ENCODE data around the gene RPLP1.

Gene RPLP1

GRCh38 chr15:69499521-69500211 is 47.0 kb downstream of the RPLP1 start:
- no peak for DNase-seq

GRCh38 chr15:69500339-69500738 is 47.7 kb downstream of the RPLP1 start:
- DNase-seq = no peak

- no peak for DNase-seq
These were observed 48.8 kb downstream of the RPLP1 start for GRCh38 chr15:69501456-69501855.

DNA sequence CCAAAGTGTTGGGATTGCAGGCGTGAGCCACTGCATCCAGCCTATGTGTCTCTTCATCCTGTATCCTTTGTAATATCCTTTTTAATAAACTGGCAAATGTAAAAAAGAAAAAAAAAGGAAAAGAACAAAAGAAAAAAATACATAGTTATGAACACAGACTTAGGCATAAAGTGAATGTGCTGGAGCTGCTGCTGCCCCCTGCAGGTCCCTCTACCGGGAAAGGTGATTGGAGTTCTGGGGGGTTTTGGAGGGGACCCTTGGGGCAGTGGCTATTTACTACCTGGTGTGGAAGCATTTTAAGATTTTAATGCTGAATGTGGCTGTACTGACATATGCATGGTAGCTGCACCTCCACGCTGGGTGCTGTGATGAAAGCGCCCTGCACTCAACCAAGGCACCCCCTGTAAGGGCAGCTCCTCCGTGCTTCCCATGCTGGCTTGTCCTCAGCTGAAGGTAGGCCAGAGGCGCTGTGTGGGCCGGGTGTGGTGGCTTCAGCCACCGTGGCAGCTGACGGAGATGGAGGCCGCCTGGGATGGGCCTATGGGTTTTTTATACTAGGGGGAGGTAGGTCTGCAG is 49.9 kb downstream of the RPLP1 start:
- DNase-seq = no peak

GRCh38 chr15:69504352-69505040 is 51.9 kb downstream of the RPLP1 start:
- DNase-seq = no peak
